Germinal center (tissue), 1 donor: ENCODE measurements around the gene KIRREL3.

Source experiments
- DNase-seq: peaks from one replicate; pipeline ENCODE4 v3.0.0; 2012; ENCODE audit warnings: mixed read lengths, low spot score

The KIRREL3 gene

DNA sequence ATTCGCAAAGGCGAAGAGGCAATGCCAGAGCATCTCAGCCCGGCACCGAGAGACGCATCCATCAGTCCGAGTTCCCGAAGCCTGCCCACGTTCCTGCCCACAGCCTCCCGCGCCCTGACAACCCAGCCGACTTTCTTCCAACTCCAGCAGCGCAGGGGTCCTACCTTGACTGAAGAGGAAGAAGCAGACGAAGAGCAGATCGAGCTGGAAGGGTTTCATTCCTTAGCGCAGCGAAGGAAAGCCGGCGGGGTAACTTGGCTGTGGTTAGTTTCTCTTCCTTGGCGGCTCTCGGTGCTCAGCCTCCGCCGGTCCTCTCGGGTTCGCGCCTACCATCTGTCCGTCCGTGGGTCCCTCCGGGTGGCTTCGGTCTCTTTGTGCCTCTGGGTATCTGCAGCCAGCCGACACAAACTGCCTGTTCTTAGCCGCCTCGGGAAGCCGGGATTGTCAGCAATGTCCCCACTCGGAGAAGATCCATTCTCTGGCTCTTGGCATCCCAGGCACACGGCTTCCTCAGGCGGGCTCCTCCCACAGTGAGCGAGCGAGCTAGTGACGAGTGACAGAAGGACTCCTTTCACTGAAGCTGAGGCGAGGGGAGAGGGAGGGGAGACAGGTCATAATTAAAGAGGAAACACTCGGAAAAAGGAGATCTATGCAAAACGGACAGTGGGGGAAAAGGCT is at the start of gene KIRREL3:
TSS of gene KIRREL3 (minus strand) at position 480 of the 678 bp plus-strand sequence.
- no peak for DNase-seq

DNA sequence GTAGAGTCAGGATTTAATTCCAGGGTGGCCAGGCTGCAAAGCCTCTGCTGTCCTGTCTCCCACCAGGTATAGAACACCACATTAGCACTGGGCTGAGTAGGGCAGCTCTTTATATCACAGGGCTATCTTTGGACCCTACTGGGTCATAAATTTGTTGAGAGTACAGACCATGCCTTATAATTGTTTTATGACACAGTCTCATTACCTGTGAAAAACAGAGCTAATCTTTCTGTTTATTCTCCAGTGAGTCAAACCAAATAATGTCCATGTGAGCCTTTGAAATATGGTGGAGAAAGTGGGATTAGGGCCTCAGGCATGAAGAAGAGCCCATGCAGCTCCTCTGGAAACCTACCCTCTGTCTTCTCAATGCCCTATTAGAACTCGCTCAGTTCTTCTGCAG is 49.6 kb upstream of the KIRREL3 start:
- DNase-seq, result no peak

DNA sequence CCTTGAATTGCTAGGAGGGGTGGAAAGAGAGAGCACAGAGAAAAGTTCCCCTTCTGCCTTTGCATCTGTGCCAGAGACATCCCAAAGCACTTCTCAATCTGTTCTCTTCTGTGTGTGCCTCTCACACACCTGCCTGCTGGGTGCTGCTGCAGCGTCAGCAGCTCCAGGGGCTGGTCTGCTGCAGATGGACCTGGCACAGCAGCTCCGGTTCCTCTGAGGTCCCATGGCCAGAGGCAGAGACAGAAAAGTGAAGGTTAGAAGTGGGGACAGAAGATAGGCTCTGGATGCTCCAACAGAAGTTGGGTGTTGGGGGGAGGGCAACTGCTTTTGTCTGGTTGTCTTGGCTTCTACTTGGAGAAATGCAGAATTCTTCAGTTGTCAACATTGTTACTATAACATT is 48.9 kb upstream of the KIRREL3 start:
- no peak for DNase-seq

DNA sequence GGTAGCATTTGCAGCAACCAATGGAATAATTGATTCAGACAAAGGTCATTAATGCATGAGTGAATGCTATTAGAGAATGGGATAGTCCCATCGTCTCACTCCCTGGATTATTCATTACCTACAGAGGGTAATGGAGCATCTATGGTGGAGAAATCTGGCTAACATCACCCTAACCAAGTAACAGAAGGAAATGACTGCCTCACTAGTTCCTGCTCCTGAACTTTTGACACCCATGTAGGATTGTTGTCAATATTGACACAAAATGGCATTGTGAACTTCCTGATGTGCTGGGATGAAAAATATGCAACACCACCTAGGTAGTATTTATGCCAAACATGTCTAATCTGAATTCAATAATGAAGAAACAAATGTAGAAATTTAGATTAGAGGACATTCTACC is 44.0 kb upstream of the KIRREL3 start:
- DNase-seq, result no peak

DNA sequence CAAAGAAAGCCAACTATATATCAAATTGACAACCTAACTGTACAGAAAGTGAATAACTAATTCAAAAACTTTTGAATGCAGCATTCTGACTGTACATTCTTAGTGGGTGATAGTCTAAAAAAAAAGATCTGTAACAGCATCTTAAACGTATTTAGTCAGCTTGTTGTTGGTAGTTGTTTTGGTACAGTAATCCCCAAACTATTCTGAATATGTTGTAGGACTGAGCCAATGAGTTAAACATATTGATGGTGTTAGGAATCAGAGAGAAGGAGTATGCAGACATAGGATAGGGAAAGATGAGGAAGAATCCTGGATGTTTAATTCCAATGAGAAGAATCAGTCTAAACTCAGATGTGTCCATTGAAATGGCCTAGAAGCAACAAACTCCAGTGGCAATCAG is 41.9 kb upstream of the KIRREL3 start:
- no peak for DNase-seq

DNA sequence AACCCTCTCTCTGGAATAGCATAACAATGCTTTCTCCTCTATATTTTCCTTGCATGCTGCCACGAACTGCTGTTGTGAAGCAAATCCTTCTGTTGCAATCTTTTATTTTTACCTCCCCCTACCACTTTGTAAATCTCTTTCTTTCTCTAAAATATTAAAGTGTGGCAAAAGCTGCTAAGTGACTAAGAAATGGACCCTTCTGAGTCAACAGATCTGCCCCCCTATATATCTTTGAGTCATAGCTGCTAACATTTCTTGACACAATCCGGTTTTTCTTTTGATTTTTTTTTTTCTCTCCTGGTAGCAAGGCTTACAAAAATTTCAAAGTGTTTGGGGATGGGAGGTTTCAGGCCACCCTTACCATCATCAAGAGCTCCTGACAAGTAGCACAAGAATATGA is 39.0 kb upstream of the KIRREL3 start:
- DNase-seq, result no peak

DNA sequence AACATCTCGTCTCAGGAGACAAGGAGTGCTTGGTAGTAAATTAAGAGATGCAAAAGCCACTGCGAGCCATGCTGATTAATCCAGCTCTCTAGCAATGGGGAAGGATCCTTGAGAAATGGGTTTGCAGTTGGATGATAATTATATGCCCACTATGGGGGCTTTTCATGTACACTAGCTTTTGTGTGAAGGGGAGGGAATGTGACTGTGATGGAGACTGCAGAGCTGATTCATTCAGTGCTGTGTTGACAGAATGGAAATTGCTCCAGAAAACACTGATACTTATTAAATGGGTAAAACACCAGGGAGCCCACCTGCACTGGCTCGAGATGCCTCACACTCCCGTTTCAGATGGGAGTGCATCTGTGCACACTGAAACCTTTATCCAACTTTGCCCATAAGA is 37.0 kb upstream of the KIRREL3 start:
- no peak for DNase-seq

DNA sequence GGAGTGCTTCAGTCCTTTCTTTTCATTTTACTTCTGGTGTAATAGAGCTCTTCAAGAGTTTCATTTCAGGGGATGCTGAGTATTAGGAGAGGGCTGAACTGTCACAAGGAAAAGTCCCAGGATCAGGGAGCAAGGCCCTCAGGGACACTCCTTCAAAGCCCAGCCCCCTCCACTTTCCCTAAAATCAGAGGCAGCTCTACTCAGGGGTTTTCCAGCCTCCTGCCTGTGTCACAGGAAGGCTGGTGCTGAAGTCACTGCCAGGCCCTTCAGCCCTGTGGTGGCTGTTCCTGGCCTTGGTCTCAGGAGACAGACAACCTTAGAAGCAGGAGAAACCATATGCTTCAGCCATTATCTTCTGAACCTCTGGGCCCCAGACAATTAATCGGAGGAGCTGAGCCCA is 36.4 kb upstream of the KIRREL3 start:
- no peak for DNase-seq

DNA sequence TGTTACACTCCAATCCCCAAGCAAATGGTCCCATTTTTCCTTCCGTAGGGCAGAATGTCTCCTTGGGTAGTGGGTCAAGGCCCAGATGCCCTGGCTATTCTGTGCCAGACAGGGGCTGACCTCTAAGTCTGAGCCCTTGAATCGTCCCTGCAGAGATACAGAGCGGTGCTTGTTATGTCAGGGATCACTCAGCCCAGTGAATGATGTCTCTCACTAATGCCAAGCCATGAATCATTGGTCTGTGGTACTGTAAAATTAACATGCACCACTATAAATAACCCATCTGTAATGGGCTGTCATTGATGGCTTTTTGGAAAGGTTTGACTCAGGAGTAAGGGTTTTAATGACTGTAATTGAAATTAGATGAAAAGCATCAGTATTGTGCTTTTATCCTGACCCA is 35.3 kb upstream of the KIRREL3 start:
- DNase-seq, result no peak

DNA sequence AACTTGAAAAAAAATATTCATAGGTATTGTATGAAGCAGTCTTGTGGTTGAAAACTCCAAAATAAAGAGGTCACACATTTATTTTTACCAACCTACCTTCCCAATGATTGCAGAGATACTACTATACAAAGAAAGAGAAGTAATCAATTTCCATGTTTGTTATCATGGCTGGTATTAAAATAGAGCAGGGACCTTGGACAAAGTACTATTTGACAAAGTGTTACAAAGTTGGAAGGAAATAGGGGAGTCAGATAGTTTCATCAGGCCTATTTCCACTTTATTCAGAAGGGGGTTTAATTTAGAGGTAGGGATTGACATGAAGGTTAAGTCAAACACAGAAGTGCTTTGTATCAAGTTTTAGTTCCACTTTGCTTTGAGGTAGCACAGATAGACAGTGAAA is 34.4 kb upstream of the KIRREL3 start:
- DNase-seq, result no peak

DNA sequence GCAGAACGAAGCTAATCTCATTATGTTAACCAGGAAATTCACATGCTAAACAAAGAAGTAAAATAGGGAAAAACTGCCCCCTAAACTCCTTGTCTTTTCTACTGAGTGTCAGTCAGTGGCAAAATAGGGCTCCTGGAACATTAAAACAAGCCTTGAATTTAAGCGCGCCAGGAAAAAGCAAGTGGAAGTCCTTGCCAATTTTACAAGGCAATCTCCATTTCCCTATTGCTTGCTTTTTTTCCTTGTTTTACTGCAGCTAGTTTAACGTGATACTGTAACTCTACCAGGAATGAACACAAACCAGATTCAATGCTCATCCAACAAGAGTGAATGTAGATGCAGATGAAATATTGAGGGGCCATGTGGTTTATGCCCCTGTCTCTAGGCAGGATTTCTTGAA is 28.1 kb upstream of the KIRREL3 start:
- DNase-seq, result no peak

DNA sequence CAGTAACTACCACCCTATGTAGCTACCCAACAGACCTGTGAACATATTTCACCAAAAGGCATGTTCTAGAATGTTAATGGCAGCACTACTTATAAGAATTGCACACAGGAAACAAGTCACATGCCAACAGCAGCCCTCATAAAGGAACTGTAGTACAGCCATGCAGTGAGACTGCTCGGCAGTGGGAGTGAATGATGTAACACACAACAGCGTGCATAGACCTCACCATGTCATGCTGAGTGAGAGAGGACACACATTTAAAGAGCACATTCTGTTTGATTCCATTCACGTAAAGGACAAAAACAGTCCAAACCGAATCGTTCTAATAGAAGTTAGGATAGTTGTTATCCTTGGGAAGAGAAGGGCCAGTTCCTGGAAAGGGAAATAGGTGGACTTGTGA is 27.2 kb upstream of the KIRREL3 start:
- DNase-seq, result no peak

DNA sequence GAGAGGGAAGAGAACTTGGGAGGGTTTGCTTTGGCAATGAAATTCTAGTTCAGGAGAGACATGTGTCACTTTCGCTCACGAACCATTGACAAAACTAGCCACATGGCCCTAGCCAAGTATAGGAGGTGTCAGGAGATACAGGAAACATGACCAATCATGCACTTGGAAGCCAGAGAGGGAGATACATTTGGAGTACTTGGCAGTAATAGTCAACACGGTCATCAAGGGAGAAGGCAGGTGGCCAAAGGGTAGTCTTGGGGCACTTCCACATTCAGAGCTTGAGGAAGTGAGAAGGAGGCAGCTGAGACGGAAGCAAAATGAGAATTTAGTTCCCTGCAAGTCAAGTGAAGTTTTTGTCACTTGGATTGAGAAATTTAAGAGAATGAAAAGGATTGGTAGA is 26.4 kb upstream of the KIRREL3 start:
- no peak for DNase-seq

DNA sequence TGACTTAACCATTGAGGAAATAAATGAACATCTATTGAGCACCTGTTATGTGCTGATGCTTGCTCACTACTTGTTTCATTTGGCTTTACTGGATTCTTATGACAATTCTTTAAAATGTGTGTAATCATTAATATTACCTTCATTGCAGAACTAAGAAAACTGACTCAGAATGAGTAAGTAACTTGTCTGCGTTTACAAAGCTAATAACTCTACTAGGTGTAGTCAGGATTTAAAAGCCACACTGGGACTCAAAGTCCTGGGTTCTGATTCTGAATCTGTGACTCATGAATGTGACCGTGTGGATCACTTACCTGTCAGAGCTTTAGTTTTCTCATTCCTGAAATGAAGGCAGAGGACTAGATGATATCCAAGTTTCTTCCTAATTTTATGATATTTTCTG is 23.4 kb upstream of the KIRREL3 start:
- no peak for DNase-seq

DNA sequence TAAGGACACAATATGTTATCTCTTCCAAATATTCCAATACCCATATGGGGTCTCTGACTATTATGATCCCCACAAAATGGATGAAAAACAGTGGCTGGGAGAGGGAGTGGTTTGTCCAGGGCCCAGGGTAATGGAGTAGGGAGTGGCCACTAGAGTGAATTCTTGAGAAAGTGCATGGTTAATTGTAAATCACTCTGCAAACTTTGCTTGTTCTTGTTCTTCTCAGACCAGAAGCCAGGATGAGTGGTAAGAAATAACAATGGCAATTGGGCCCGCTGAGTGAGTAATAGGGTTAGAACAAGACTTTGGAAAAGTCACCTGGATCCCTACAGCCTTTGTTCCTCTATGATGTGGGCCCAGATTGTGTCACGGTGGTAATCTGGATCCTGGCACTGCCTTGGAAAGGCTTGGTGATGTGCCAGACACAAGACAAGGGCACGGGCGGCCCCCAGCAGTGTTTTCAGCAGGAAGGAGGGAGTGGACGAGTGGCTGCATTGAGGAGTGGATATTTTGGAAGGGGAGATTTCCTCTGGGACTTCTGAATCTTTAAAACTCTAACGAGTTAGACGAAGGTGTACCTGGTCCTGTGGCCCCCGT is 18.2 kb upstream of the KIRREL3 start:
- no peak for DNase-seq

DNA sequence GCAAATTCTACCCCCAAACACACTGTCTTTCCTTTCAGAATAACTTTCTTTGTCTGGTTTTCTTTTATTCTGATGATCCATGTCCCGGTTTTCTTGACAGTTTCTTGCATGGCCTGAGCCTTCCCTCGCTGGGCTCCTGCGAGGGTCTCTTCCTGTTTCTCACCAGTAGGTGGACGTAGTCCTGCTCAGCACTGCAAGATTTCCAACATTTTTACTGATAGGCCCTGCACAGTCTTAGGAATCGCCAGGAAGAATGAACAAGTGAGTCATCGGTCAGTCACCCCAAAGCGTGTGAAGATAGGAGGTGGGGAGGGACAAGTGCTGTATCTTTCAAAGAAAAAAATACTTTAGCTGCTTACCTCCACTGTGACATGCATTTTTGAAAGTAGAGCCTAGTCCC is 16.9 kb upstream of the KIRREL3 start:
- no peak for DNase-seq

DNA sequence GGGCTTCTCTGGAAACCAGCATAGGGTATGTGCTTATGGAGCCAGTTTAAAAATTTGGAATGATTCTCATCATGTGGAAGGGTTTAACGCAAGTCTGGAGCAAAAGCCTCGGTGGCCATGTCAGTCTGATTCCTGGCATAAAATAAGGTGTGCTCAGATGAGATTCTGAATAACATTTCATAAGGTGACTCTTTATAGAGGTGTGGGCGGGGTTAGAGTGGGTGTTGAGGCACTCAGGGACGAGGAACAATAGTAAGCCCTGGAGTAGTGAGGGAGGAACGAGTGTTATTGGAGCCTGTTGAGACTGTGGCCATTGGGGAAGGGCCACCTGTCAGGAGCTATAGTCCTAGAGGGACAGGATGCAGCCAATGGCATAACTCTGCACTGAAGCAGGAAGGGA is 13.0 kb upstream of the KIRREL3 start:
- no peak for DNase-seq

DNA sequence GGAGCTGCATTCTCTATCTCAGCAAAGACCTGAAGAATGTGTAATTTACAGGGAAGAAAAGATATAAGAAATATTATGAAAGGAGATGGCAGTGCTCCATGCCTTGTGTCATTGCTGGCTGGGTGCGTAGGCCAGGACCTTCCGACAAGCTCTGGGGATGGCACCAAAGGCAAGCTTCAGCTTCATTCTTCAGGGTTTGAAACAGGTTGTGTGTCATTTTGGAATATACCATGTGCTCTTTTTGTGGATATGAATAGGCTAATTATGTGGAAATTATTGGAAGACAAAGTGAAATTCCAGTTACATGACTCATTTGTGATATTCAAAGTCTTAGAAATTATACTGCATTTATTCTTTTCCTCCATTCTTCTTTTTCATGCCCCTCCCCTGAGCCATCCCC is 5.7 kb upstream of the KIRREL3 start:
- no peak for DNase-seq

DNA sequence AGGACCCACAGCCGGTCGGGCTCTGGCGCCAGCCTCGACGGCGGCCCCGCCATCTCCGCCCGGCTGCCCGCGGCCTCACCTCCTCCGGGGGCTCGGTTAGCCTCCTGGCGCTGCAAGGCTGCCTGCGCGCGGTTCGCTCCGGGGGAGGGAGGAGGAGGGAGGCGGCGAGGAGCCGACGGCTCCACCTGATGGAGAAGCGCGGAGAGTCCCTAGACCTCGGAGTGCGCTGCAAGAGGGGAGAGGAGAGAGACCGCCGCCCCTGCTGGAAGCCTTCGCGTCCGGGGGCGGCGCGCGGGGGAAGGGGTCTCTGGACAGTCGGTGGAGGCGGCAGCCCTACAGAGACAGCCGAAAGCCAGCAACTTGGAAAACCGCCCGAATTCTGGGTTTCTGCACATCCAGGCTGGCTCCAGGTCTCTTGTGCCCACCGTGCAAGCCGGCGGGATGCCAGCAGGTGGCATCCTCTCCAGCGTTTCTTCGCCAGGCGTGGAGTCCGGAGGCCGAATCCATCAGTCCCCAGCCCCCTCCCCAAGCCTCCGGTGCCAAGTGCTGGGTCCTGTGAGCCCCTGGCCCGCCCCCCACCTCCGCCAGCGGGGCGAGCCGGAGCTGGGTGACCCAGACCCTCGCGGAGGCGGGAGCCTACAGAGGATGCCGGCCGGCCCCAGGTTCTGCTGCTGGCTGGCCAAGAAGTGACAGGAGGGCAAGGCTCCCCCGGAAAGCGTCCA is 2.9 kb upstream of the KIRREL3 start:
- peak; percentile 15 for DNase-seq

DNA sequence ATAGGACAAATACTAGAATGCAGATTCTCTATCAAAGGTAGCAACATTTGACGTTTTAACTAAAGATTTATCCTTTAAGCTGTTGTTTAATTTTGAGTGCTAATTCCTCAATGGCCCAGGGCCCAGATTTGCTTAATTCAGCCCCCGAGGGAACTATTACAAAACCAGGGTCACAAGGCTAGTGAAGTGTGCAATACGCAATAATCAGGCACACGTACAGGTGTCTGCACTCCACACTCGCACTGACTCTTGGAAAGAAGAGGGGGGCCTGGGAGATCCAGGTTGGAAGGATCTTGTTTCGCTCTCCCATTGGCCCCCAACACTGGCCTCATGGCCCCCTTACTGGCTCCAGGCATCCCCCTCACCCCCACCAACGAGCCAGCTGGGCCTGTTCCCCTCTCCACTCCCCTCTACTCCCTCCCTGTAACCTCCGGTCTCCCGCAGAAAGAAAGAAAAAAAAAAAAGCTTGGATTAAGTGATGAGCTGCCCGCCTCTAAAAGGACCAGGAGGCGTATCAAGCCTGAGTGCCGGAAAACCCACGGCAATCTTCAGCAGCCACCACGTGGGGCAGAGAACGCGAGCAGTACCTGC is 2.2 kb upstream of the KIRREL3 start:
- no peak for DNase-seq

DNA sequence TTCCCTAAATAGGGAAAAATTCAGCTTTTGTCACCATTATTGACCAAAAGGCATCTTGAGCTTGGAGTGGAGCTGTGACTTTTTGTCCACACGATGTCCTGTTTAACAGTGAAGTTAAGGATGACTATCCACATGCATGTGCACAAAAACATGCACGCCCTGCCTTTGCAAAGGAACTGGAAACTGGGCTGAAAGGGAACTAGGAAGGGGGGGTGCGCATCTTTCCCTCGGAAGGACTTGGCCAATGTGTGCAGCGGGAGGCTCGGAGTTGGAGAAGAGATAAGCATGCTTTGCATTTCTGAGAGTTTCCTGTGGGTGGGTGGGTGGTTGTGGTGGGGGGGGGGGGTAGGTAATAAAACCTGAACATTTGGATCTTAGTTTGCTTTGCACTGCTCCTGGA is 411 bp upstream of the KIRREL3 start:
- DNase-seq, result no peak

DNA sequence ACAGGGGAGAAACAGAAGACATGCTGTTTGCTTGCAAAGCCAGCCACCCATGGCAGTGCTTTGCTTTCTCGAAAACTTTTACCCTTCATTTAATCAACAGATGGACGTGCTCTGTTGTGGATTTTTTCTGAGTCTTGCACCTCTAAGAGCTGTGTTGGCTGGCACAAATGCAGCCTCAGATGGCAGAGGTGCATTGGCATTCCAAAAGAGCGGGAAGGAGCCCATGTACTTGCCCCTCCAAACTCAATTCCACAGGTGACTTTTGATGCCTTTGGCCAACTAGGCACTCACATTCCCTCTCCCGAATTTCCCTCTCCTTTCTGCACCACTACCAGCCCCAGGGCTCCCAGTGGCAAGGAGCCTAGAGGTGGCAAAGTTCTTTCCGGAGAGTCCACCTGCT is 1.2 kb downstream of the KIRREL3 start:
- no peak for DNase-seq

DNA sequence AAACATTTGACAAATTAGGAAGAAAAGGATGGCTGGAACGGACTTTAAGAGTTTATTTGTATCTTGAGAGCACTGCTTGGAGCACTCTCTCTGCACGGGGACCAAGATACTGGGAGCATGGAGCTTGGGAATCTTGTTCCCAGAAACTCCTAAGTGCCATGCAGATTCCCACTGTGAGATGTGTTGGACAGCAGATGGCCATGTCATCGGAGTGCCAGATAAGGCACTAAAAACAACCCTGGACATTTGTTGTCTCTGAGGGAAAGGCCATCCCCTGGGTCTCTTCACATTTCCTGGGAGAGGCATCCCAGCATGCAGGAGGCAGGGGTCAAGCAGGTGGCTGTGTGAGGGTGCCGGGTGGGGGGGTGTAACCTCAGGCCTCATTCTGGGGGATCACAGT is 2.9 kb downstream of the KIRREL3 start:
- no peak for DNase-seq
